Adipocyte (in vitro differentiated cells): ENCODE measurements around the gene CNTN3.

Experiments
- DNase-seq: peaks from one replicate; pipeline ENCODE4 v3.0.0-alpha.2; 2015; ENCODE audit warnings: low read depth
- H3K27me3 ChIP-seq: replicated peaks from 2 replicates; pipeline ENCODE4 v1.7.0; 2013; ENCODE audit warnings: mild to moderate bottlenecking, low read length, moderate library complexity; ENCODE audit not compliant: control insufficient read depth, insufficient read depth
- H3K36me3 ChIP-seq: 2 replicates; pipeline ENCODE4 v1.7.0; 2013; ENCODE audit warnings: low read length, mild to moderate bottlenecking, moderate library complexity; ENCODE audit not compliant: control insufficient read depth, insufficient read depth, severe bottlenecking
- H3K4me1 ChIP-seq: 2 replicates; pipeline ENCODE4 v1.7.0; 2013; ENCODE audit warnings: mild to moderate bottlenecking, low read length, moderate library complexity; ENCODE audit not compliant: control insufficient read depth, insufficient read depth
- H3K4me3 ChIP-seq: 2 replicates; pipeline ENCODE4 v1.7.0; 2013; ENCODE audit warnings: mild to moderate bottlenecking, low read length, moderate library complexity
- H3K9ac ChIP-seq: 2 replicates; pipeline ENCODE4 v1.7.0; 2013; ENCODE audit warnings: mild to moderate bottlenecking, low read length, moderate library complexity
- H3K9me3 ChIP-seq: 2 replicates; pipeline ENCODE4 v1.7.0; 2013; ENCODE audit warnings: mild to moderate bottlenecking, low read length, moderate library complexity; ENCODE audit not compliant: control insufficient read depth

CNTN3 gene

DNA sequence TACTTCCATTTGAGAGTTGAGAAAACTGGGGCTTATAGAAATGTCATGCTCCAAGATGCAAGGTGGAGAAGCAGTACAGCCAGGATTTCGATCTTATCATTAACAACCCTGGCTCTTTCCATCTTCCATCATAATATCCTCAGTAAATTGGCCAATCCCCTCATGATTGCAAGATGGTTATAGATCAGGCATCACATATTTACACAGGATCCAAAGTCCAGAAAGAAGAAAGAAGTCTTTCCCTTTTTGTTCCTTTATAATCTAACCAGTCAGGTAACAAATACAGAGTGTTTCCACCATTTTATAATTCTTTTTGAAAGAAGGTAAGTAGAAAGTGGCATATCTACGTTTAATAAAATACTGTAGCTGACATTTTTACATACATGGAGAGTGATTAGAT, 29.7 kb downstream of the CNTN3 start:
- Histone ChIP-seq H3K4me1 (no peaks in the 10 kb centered on the region), H3K36me3 (no peaks in the 10 kb centered on the region), H3K27me3 (no peaks in the 10 kb centered on the region), H3K9ac (no peak overlapping the region), H3K4me3 (no peak overlapping the region), H3K9me3 (no peaks in the 10 kb centered on the region)
- no peak for DNase-seq

DNA sequence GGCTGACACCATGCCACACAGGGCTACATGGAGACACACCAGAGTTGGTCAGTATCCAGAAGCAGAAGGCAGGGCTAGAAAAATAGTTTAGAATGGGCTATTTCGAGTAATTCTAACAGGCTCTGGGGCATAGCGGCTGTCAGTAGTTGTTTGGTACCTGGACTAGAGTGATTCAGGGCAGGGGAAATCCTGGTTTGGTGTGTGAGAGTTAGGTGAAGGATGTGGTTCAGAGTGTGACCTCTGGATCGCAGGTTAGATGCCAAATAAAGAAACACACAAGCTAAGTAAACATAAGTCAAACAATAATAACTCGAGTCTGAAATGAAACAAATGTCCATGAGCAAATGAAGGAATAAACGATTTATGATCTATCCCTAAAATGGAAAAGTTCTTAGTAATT, 31.5 kb downstream of the CNTN3 start:
- Histone ChIP-seq H3K9me3 (no peaks in the 10 kb centered on the region), H3K36me3 (no peaks in the 10 kb centered on the region), H3K9ac (no peak overlapping the region), H3K4me1 (no peaks in the 10 kb centered on the region), H3K4me3 (no peak overlapping the region), H3K27me3 (no peaks in the 10 kb centered on the region)
- DNase-seq, result no peak

DNA sequence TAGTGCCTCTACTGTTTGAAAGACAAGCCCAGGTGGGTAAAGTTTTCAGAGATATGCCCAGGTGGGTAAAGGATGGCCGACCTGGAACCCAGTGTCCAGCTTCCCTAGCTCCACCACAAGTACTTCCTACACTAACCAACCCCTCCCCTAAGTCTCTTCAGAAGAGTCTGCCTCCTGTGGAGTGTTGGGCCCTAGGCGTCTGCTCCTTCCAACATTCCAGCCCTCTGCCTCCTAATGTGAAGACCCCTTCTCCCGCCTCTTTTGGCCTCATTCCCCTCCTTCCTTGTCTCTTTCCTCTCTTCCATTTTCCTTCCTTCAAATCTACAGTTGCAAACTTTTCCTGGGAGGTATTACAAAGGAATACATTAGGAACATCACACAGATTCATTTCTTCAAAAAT, 38.6 kb downstream of the CNTN3 start:
- Histone ChIP-seq H3K36me3 (no peaks in the 10 kb centered on the region), H3K4me3 (no peak overlapping the region), H3K4me1 (peaks cover 6% of the 10 kb centered on the region), H3K9ac (no peak overlapping the region), H3K9me3 (no peaks in the 10 kb centered on the region), H3K27me3 (no peaks in the 10 kb centered on the region)
- DNase-seq, result no peak

DNA sequence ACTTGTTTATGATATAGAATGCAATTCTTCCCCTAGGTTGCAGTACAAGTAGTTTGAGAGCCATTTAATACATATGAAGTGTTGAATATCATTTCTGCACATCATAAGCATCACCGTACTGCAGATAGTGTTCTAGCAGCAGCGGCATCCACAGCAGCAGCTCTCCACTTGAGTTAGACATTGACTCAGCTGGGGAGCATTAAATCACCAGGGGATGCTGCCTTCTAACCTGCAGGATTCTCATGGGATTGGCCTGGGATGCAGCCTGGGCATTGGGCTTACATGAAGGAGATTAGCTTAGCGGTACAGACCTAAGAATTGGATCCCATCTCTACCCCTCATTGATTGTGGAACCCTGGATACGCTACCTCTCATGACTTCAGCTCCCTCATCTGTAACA, 43.3 kb downstream of the CNTN3 start:
- DNase-seq, result no peak
- H3K36me3 ChIP-seq, result no peaks in the 10 kb centered on the region
- H3K4me3 ChIP-seq, result no peak overlapping the region
- H3K4me1 ChIP-seq, result no peaks in the 10 kb centered on the region
- H3K27me3 ChIP-seq, result no peaks in the 10 kb centered on the region
- H3K9me3 ChIP-seq, result no peaks in the 10 kb centered on the region
- no peak overlapping the region for H3K9ac ChIP-seq
